ENCODE results near the gene TREML2. TPM values are rescaled to one million over a fixed set of nuclear protein-coding genes. Genes with fewer than 3 reads are reported as not detected.

TREML2 gene
- total and polyA plus RNA-seq, 11 donors, result 0.07 to 0.32 (median 0.09) TPM; not detected in 6

DNA sequence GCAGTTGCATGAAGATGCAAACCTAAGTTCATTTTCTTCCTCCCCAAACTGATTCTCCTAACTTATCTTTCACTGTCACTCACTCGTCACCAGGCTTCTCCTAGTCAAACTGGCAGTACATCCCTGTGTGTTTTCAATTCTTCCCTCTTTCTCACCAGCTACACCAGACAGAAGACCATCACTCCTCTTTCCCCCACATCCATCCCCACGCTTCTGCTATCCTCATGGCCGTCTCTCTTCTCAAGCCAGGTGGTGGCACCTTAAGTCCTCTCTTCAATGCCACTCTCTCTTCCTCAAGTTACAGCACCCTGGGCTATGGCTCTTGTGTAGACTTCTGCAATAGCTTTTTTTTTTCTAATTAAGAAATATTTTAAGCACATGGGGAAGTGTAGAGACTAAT, 23.7 kb downstream of the TREML2 start:
- DNase-seq (no peak), ATAC-seq (no peak)
- Histone ChIP-seq H3K36me3 (no peaks in the 10 kb centered on the region), H3K9me3 (no peaks in the 10 kb centered on the region), H3K27me3 (peaks cover 0 to 24% (median 0%) of the 10 kb centered on the region in 9 donors), H3K27ac (no peak overlapping the region), H3K4me1 (peaks cover 0 to 6% (median 0%) of the 10 kb centered on the region in 12 donors), H3K4me3 (no peak overlapping the region)
- 56 to 66% (median 63%) methylated on average over 3 of the region's 3 CpGs for WGBS, 4 donors
- intact Hi-C loops (cut with DNase I), result no loop called here
- TF ChIP-seq POLR2A (IDR thresholded peaks at IDR 0.05) (no peak), CTCF (IDR thresholded peaks at IDR 0.05) (no peak)

DNA sequence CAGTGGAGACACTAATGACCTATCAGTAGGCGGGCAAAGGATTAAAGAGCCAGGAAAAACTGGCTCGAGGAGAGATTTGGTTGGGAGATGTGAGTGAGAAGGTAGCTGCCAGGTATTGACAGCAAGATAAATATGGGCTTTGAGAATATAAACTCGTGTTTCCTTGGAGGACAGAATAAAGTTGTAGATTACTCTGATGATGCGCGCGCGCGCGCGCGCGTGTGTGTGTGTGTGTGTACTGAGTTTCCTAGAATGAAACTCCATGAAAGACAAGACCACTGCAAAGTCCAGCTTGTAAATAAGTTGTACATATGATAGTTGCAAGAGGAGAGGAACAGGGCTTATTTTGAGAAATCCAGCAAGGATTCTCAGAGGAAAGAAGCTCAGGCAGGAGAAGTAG, 24.8 kb downstream of the TREML2 start:
- no peak for ATAC-seq
- Histone ChIP-seq H3K4me1 (no peaks in the 10 kb centered on the region), H3K27ac (no peak overlapping the region), H3K36me3 (no peaks in the 10 kb centered on the region), H3K9me3 (no peaks in the 10 kb centered on the region), H3K27me3 (peaks cover 0 to 32% (median 0%) of the 10 kb centered on the region in 9 donors), H3K4me3 (no peak overlapping the region)
- DNase-seq, result no peak
- intact Hi-C loops (cut with DNase I), result no loop called here
- TF ChIP-seq CTCF (IDR thresholded peaks at IDR 0.05) (no peak), POLR2A (IDR thresholded peaks at IDR 0.05) (no peak)
- WGBS, 4 donors, result 83 to 89% (median 87%) methylated on average over 12 of the region's 12 CpGs

DNA sequence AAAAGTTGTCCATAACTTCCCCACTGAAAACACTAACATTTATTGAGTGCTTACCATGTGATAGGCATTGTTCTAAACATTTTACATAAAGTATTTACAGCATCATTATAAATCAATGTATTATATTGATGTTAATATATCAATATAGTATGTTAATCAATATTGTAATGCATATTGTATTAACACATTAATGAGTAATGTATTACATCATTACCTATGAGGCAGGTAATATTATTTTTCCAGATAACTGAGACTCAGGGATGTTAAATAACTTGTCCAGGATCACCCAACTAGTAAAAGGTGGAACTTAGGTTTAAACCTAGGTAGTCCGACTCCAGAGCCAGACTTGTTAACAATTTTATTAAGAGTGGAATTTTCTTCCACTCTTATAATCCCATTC, 25.9 kb downstream of the TREML2 start:
- WGBS, 4 donors, result 91 to 95% (median 93%) methylated on average over 1 of the region's 1 CpG
- ATAC-seq, result no peak
- Histone ChIP-seq H3K27me3 (peaks cover 0 to 35% (median 0%) of the 10 kb centered on the region in 9 donors), H3K4me3 (no peak overlapping the region), H3K27ac (no peak overlapping the region), H3K36me3 (no peaks in the 10 kb centered on the region), H3K4me1 (no peaks in the 10 kb centered on the region), H3K9me3 (no peaks in the 10 kb centered on the region)
- intact Hi-C loops (cut with DNase I), result no loop called here
- DNase-seq, result no peak
- TF ChIP-seq CTCF (IDR thresholded peaks at IDR 0.05) (no peak), POLR2A (IDR thresholded peaks at IDR 0.05) (no peak)

GRCh38 chr6:41174610-41175009, 26.3 kb downstream of the TREML2 start:
- no peak for TF ChIP-seq CTCF (IDR thresholded peaks at IDR 0.05)
- TF ChIP-seq POLR2A (IDR thresholded peaks at IDR 0.05), result no peak
- no peak for ATAC-seq
- intact Hi-C loops (cut with DNase I), result no loop called here

More at GRCh38 chr6:41174610-41175009, 26.3 kb downstream of the TREML2 start:
- Histone ChIP-seq H3K36me3 (no peaks in the 10 kb centered on the region), H3K27me3 (peaks cover 0 to 35% (median 0%) of the 10 kb centered on the region in 9 donors), H3K4me1 (no peaks in the 10 kb centered on the region), H3K4me3 (no peak overlapping the region), H3K27ac (no peak overlapping the region), H3K9me3 (no peaks in the 10 kb centered on the region)
- WGBS, 4 donors, result 82 to 85% (median 83%) methylated on average over 2 of the region's 2 CpGs
- DNase-seq, result no peak

All from heart left ventricle (tissue), 16 donors.